ENCODE measurements around the gene DNPH1.

DNPH1 gene

GRCh38 chr6:43257367-43258145, 28.3 kb upstream of the DNPH1 start:
- DNase-seq (ENCODE audit: insufficient read length, low spot score) (no peak), FAIRE-seq (no peak)
- no peak for TF ChIP-seq CTCF (IDR thresholded peaks at IDR 0.05; ENCODE audit: insufficient read depth, missing control alignments)

- DNase-seq (ENCODE audit: insufficient read length, low spot score) (no peak), FAIRE-seq (no peak)
- TF ChIP-seq CTCF (IDR thresholded peaks at IDR 0.05; ENCODE audit: insufficient read depth, missing control alignments): no peak
These were observed 27.5 kb upstream of the DNPH1 start for GRCh38 chr6:43256670-43257366.

- no peak for DNase-seq (ENCODE audit: insufficient read length, low spot score)
- FAIRE-seq: no peak
- no peak for TF ChIP-seq CTCF (IDR thresholded peaks at IDR 0.05; ENCODE audit: insufficient read depth, missing control alignments)
These were observed 26.2 kb upstream of the DNPH1 start for GRCh38 chr6:43255408-43256054.

GRCh38 chr6:43254846-43255245, 25.6 kb upstream of the DNPH1 start:
- DNase-seq (ENCODE audit: insufficient read length, low spot score): no peak
- no peak for FAIRE-seq
- no peak for TF ChIP-seq CTCF (IDR thresholded peaks at IDR 0.05; ENCODE audit: insufficient read depth, missing control alignments)

- no peak for TF ChIP-seq CTCF (IDR thresholded peaks at IDR 0.05; ENCODE audit: insufficient read depth, missing control alignments)
- FAIRE-seq (no peak), DNase-seq (ENCODE audit: insufficient read length, low spot score) (no peak)
These were observed 25.0 kb upstream of the DNPH1 start for GRCh38 chr6:43254138-43254817.

GRCh38 chr6:43253401-43253800, 24.1 kb upstream of the DNPH1 start:
- FAIRE-seq (no peak), DNase-seq (ENCODE audit: insufficient read length, low spot score) (no peak)
- TF ChIP-seq CTCF (IDR thresholded peaks at IDR 0.05; ENCODE audit: insufficient read depth, missing control alignments): no peak

All from D721Med (cell line).